ENCODE results near the gene ELMOD1. TPM values are rescaled to one million over a fixed set of nuclear protein-coding genes. Genes with fewer than 3 reads are reported as not detected.

ELMOD1 gene
- total and polyA plus RNA-seq, 12 donors = 0.10 to 1.0 (median 0.30) TPM; not detected in 1

DNA sequence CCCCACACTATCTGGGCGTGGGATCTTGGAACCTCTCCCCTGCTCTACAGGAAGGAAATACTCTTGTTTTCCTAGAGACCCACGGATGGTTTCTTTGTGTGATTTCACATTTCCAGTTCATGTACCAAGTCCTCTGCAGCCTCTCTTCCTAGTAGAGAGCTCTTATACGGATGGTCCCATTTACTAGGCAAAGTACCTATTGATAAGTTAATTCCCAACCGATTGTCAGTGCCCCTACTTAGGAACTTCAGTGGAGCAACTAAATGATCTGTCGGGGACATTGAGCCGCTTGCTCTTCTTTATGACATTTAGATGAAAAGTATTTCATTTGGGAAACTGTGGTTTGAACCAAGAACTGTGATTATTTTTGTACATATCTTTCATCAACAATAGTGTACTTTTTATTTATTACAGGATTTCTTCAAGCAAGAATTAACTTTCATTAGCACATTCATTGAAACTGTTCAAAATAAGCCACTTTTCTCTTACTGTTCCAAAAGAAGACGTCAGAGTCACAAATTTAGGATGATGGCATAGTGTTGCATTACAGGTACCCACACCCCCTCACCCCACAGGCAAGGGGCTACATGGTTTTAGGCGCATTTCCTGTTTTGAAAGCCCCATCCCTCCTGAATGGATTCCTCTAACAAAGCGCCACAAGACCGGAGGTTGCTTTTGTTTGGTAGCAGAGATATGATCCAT is 34.2 kb downstream of the ELMOD1 start:
- no peaks in the 10 kb centered on the region for H3K9me3 ChIP-seq
- no peak for DNase-seq
- ATAC-seq = no peak
- no peaks in the 10 kb centered on the region for H3K36me3 ChIP-seq
- H3K4me3 ChIP-seq = no peak overlapping the region
- TF ChIP-seq, protein P1, sequence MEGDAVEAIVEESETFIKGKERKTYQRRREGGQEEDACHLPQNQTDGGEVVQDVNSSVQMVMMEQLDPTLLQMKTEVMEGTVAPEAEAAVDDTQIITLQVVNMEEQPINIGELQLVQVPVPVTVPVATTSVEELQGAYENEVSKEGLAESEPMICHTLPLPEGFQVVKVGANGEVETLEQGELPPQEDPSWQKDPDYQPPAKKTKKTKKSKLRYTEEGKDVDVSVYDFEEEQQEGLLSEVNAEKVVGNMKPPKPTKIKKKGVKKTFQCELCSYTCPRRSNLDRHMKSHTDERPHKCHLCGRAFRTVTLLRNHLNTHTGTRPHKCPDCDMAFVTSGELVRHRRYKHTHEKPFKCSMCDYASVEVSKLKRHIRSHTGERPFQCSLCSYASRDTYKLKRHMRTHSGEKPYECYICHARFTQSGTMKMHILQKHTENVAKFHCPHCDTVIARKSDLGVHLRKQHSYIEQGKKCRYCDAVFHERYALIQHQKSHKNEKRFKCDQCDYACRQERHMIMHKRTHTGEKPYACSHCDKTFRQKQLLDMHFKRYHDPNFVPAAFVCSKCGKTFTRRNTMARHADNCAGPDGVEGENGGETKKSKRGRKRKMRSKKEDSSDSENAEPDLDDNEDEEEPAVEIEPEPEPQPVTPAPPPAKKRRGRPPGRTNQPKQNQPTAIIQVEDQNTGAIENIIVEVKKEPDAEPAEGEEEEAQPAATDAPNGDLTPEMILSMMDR (IDR thresholded peaks at IDR 0.05) = no peak
- intact Hi-C loops (cut with DNase I) = no loop called here
- H3K27me3 ChIP-seq = peaks cover 0 to 42% (median 28%) of the 10 kb centered on the region in 7 donors
- H3K27ac ChIP-seq = no peak overlapping the region
- no peaks in the 10 kb centered on the region for H3K4me1 ChIP-seq
- 44 to 48% methylated on average over 10 of the region's 10 CpGs for WGBS, 2 donors

DNA sequence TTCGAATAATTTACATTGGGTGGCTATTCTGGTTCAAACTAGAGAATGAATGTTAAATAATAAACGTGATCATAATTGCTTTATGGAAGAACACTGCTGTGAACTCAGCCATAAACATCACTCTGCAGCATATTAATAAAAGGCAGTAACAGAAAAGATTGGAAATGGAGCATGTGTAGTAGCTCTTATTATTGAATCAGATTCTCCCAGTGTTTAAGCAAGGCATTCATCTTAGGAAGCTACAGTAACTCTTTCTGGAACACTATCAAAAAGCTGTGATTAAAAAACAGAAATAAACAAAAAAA is 34.7 kb downstream of the ELMOD1 start:
- intact Hi-C loops (cut with DNase I) = no loop called here
- DNase-seq (no peak), ATAC-seq (no peak)
- H3K36me3 ChIP-seq = no peaks in the 10 kb centered on the region
- WGBS, 2 donors = 31 to 34% methylated on average over 2 of the region's 2 CpGs
- H3K27me3 ChIP-seq = peaks cover 0 to 42% (median 28%) of the 10 kb centered on the region in 7 donors
- no peak overlapping the region for H3K27ac ChIP-seq
- no peaks in the 10 kb centered on the region for H3K9me3 ChIP-seq
- TF ChIP-seq, protein P1 (IDR thresholded peaks at IDR 0.05) = no peak
- no peak overlapping the region for H3K4me3 ChIP-seq
- no peaks in the 10 kb centered on the region for H3K4me1 ChIP-seq

DNA sequence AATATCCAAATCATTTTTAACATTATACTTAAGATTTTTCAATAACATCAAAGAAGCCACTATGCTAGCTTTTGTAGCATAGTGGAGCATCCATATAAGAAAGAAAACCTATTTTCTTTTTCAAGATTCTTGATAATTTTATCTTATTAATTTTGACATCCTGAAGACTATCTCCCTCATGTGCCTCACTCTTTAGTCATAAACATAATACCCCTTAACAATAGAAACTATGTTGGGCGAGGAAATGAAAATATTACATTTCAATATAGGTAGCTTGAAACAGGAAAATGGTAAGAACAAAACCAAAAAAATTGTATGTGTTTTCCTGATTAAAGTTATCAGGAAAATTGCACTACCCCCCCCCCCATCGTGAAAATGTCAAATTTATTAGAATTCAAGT is 40.1 kb downstream of the ELMOD1 start:
- DNase-seq (no peak), ATAC-seq (no peak)
- WGBS, 2 donors = 66 to 70% methylated on average over 2 of the region's 2 CpGs
- TF ChIP-seq, protein P1 (IDR thresholded peaks at IDR 0.05) = no peak
- H3K9me3 ChIP-seq = no peaks in the 10 kb centered on the region
- no peak overlapping the region for H3K27ac ChIP-seq
- no peak overlapping the region for H3K4me3 ChIP-seq
- intact Hi-C loops (cut with DNase I) = no loop called here
- peaks cover 0 to 40% (median 22%) of the 10 kb centered on the region in 7 donors for H3K27me3 ChIP-seq
- H3K36me3 ChIP-seq = no peaks in the 10 kb centered on the region
- no peaks in the 10 kb centered on the region for H3K4me1 ChIP-seq

DNA sequence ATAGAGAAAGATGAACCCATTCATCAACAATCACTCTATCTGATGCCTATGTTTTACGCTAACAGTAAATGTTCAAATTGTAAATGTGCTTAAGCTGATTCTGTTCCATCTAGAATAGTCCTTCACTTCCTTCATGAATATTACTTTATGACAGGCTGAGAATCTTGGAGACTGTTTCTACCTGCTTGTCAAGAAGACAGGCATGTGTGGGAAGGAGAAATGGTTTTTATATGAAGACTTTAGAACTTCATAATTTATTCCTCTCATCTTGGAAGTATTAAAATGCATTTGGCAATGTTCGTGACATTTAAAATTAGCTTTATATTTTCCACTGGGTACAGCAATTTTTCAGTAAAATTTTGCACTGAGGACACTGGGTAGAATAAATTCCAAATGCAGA is 41.0 kb downstream of the ELMOD1 start:
- WGBS, 2 donors = 81 to 88% methylated on average over 2 of the region's 2 CpGs
- Histone ChIP-seq H3K36me3 (no peaks in the 10 kb centered on the region), H3K27me3 (peaks cover 0 to 34% (median 22%) of the 10 kb centered on the region in 7 donors), H3K9me3 (no peaks in the 10 kb centered on the region), H3K4me3 (no peak overlapping the region), H3K4me1 (no peaks in the 10 kb centered on the region), H3K27ac (no peak overlapping the region)
- intact Hi-C loops (cut with DNase I) = no loop called here
- TF ChIP-seq, protein P1 (IDR thresholded peaks at IDR 0.05) = no peak
- ATAC-seq (no peak), DNase-seq (no peak)
